Muscle of leg (tissue), 11 donors: ENCODE results near the gene NCAPH2. TPM values are rescaled to one million over a fixed set of nuclear protein-coding genes. Genes with fewer than 3 reads are reported as not detected.

Source experiments
- DNase-seq: peaks from one replicate; pipeline ENCODE4 v3.0.0; 2013
- H3K27ac ChIP-seq: one replicate; pipeline ENCODE4 v1.5.1; 2013; ENCODE audit warnings: mild to moderate bottlenecking, low read length, control low read depth
- H3K27me3 ChIP-seq: one replicate; pipeline ENCODE4 v1.6.1; 2013; ENCODE audit warnings: low read length; ENCODE audit not compliant: control insufficient read depth, insufficient read depth
- H3K36me3 ChIP-seq: one replicate; pipeline ENCODE4 v1.6.1; 2013; ENCODE audit warnings: low read length; ENCODE audit not compliant: control insufficient read depth, insufficient read depth
- H3K4me1 ChIP-seq: one replicate; pipeline ENCODE4 v1.6.1; 2013; ENCODE audit warnings: low read length; ENCODE audit not compliant: control insufficient read depth, insufficient read depth
- H3K4me3 ChIP-seq: one replicate; pipeline ENCODE4 v1.5.1; 2013; ENCODE audit warnings: low read length, control low read depth
- H3K9me3 ChIP-seq: replicated peaks from 2 replicates; pipeline ENCODE4 v1.6.1; 2013; ENCODE audit warnings: low read depth, low read length; ENCODE audit not compliant: control insufficient read depth
- WGBS: methylation state at CpG from one replicate; pipeline ENCODE4 v1.1.5; 2013; ENCODE audit warnings: missing lambda C conversion rate; ENCODE audit not compliant: insufficient coverage; 5-methylcytosine and 5-hydroxymethylcytosine counted together
- polyA plus RNA-seq, 8 donors: library from polyadenylated mRNA; unstranded; fragments of 120-200 nt; gene quantifications; one replicate each; pipeline versions ENCODE4 v1.2.1 to v1.2.3, GENCODE V29; 2013; ENCODE audit warnings: inconsistent platforms in 1 of 8, low replicate concordance in 1 of 8; ENCODE audit not compliant: insufficient read length in 8 of 8, insufficient read depth in 1 of 8
- total RNA-seq: library from RNA; stranded (reverse); fragments of 120-200 nt; gene quantifications from one replicate; pipeline ENCODE4 v1.2.4, GENCODE V29; 2013

The NCAPH2 gene
- total and polyA plus RNA-seq, 9 donors: 30.7 to 40.3 (median 37.5) TPM

DNA sequence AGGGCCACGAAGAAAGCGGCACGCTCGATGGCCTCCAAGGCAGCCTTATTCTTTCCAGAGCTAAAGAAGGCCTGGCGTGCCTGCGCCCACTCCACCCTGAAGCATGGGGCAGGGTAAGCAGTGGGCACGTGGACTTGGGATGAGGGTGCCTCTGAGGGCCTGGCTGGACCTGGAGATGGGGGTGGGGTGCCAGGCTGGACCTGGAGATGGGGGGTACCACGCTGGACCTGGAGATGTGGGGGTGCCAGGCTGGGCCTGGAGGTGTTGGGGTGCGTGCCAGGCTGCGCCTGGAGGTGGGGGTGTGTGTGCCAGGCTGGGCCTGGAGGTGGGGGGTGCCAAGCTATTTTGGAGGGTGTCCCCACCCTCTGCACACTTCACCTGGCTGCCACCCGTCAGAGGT, 64.9 kb downstream of the NCAPH2 start:
- 90% methylated on average over 9 of the region's 11 CpGs for WGBS
- DNase-seq: no peak
- Histone ChIP-seq H3K9me3 (no peaks in the 10 kb centered on the region), H3K4me1 (peaks cover 10% of the 10 kb centered on the region), H3K27ac (no peak overlapping the region), H3K36me3 (peaks cover 32% of the 10 kb centered on the region), H3K27me3 (peaks cover 11% of the 10 kb centered on the region), H3K4me3 (no peak overlapping the region)

DNA sequence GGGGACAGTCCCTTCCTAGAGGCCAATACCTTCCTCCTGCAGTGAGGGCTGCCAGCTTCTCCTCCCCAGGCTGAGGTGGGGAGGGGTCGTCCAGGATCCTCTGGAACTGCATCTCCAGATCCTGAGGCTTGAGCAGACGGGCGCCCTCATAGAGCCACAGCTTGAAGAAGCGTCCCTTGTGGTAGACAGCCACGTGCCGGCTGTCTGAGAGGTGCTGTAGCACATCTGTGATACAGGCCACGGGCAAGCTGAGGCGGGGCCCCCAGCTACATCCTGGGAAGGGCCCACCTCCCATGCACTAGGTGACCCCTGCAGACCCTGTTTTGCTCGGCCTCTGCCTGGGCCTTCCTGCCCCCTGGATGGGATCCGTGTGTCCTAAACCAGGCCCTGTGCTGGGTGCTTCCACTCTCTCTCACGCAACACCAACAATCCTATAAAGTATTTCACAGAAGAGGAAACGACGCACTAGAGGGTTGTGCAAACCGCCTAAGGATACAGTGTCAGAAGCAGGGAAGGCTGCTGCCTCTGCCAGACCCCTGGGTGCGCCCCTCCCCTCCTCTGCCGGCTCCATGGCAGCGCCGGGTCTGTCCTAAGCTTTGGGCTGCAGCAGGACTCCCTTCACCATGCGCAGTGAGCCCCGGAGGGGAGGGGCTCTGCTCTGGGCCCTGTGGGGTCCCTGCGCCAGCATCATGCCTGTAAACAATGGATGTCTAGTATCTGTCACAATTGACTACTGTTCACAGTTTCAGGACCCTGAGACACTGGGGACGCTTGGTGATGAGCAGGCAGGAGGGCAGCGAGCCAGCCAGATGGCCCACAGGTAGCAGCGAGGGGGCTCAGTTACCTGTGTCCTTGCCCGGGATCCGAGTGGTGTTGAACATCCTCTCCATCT, 65.7 kb downstream of the NCAPH2 start:
- DNase-seq: no peak
- peaks cover 17% of the 10 kb centered on the region for H3K27me3 ChIP-seq
- no peak overlapping the region for H3K27ac ChIP-seq
- H3K4me3 ChIP-seq: no peak overlapping the region
- no peaks in the 10 kb centered on the region for H3K9me3 ChIP-seq
- 81% methylated on average over 16 of the region's 26 CpGs for WGBS
- H3K36me3 ChIP-seq: peaks cover 28% of the 10 kb centered on the region
- H3K4me1 ChIP-seq: peaks cover 18% of the 10 kb centered on the region

DNA sequence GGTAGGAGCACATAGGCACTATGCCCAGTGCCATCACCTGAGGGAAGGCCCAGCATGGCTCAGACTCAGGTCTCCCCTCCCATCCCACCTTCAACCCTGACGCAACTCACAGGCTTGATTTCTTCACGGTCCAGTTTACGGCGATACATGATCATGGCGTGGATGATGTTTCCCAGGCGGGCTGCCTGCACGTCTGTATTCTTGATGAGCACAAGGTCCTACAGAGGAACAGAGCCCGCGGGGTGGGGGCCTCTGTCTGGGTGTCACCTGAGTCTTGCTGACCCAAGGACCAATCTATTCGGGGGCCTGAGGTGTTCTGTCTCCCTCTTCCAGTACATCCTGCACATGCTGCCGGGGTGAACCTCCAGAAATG, 66.3 kb downstream of the NCAPH2 start:
- H3K4me3 ChIP-seq: no peak overlapping the region
- H3K36me3 ChIP-seq: peaks cover 30% of the 10 kb centered on the region
- peaks cover 24% of the 10 kb centered on the region for H3K4me1 ChIP-seq
- DNase-seq: no peak
- H3K27me3 ChIP-seq: peaks cover 19% of the 10 kb centered on the region
- H3K9me3 ChIP-seq: no peaks in the 10 kb centered on the region
- WGBS: 79% methylated on average over 10 of the region's 11 CpGs
- no peak overlapping the region for H3K27ac ChIP-seq

Other genes starting within 250 kb of the NCAPH2 start
- 25.6 TPM for gene MAPK12, start 246.5 kb upstream of the NCAPH2 start, total RNA-seq
- gene MAPK12, start 246.5 kb upstream of the NCAPH2 start, polyA plus RNA-seq: 10 to 100 TPM in 7 of 8 donors, 1 to 10 TPM in 1; 9.4 to 37.8 (median 19.1) TPM
- 4.5 TPM for gene MAPK11, start 237.8 kb upstream of the NCAPH2 start, total RNA-seq
- 1 to 10 TPM; 6.1 to 8.7 (median 6.8) TPM for gene MAPK11, start 237.8 kb upstream of the NCAPH2 start, polyA plus RNA-seq
- gene PLXNB2, start 200.6 kb upstream of the NCAPH2 start, total RNA-seq: 36.9 TPM
- 100 to 1,000 TPM in 2 of 8 donors, 10 to 100 TPM in 6; 72.1 to 110 (median 94.2) TPM for gene PLXNB2, start 200.6 kb upstream of the NCAPH2 start, polyA plus RNA-seq
- gene DENND6B, start 181.2 kb upstream of the NCAPH2 start, total RNA-seq: 2.0 TPM
- gene DENND6B, start 181.2 kb upstream of the NCAPH2 start, polyA plus RNA-seq: 1 to 10 TPM; 3.9 to 7.1 (median 4.8) TPM
- 36.4 TPM for gene PPP6R2, start 164.9 kb upstream of the NCAPH2 start, total RNA-seq
- 10 to 100 TPM; 29.8 to 41.5 (median 36.2) TPM for gene PPP6R2, start 164.9 kb upstream of the NCAPH2 start, polyA plus RNA-seq
- gene SBF1, start 33.2 kb upstream of the NCAPH2 start, total RNA-seq: 36.5 TPM
- gene SBF1, start 33.2 kb upstream of the NCAPH2 start, polyA plus RNA-seq: 10 to 100 TPM; 34.6 to 49.7 (median 45.2) TPM
- gene ADM2, start 26.7 kb upstream of the NCAPH2 start, total RNA-seq: 0.40 TPM
- gene ADM2, start 26.7 kb upstream of the NCAPH2 start, polyA plus RNA-seq: under 1 TPM; 0.23 to 0.81 (median 0.54) TPM
- not detected for gene MIOX, start 21.4 kb upstream of the NCAPH2 start, total RNA-seq
- gene MIOX, start 21.4 kb upstream of the NCAPH2 start, polyA plus RNA-seq: under 1 TPM in 4 of 8 donors, not detected in 4; 0.08 to 0.12 (median 0.10) TPM
- gene LMF2, start 522 bp upstream of the NCAPH2 start, total RNA-seq: 27.0 TPM
- gene LMF2, start 522 bp upstream of the NCAPH2 start, polyA plus RNA-seq: 10 to 100 TPM; 35.5 to 54.1 (median 44.9) TPM
- gene SCO2, start 17.4 kb downstream of the NCAPH2 start, total RNA-seq: 0.40 TPM
- gene SCO2, start 17.4 kb downstream of the NCAPH2 start, polyA plus RNA-seq: 1 to 10 TPM in 6 of 8 donors, under 1 TPM in 2; 0.71 to 7.0 (median 3.3) TPM
- 3.2 TPM for gene TYMP, start 21.8 kb downstream of the NCAPH2 start, total RNA-seq
- gene TYMP, start 21.8 kb downstream of the NCAPH2 start, polyA plus RNA-seq: 1 to 10 TPM; 3.4 to 5.8 (median 4.1) TPM
- gene KLHDC7B, start 37.7 kb downstream of the NCAPH2 start, total RNA-seq: not detected
- gene KLHDC7B, start 37.7 kb downstream of the NCAPH2 start, polyA plus RNA-seq: under 1 TPM in 4 of 8 donors, not detected in 4; 0.03 to 0.35 (median 0.07) TPM
- gene SYCE3, start 54.7 kb downstream of the NCAPH2 start, total RNA-seq: not detected
- not detected for gene SYCE3, start 54.7 kb downstream of the NCAPH2 start, polyA plus RNA-seq
- gene CPT1B, start 70.2 kb downstream of the NCAPH2 start, total RNA-seq: 46.2 TPM
- gene CPT1B, start 70.2 kb downstream of the NCAPH2 start, polyA plus RNA-seq: 10 to 100 TPM; 24.5 to 66.6 (median 42.7) TPM
- 47.5 TPM for gene CHKB, start 74.6 kb downstream of the NCAPH2 start, total RNA-seq
- gene CHKB, start 74.6 kb downstream of the NCAPH2 start, polyA plus RNA-seq: 10 to 100 TPM; 38.6 to 61.7 (median 47.2) TPM
- gene MAPK8IP2, start 92.6 kb downstream of the NCAPH2 start, total RNA-seq: 0.22 TPM
- gene MAPK8IP2, start 92.6 kb downstream of the NCAPH2 start, polyA plus RNA-seq: under 1 TPM; 0.34 to 0.68 (median 0.55) TPM
- gene ARSA, start 119.9 kb downstream of the NCAPH2 start, total RNA-seq: 8.4 TPM
- gene ARSA, start 119.9 kb downstream of the NCAPH2 start, polyA plus RNA-seq: 10 to 100 TPM; 11.4 to 21.9 (median 15.2) TPM
- 4.3 TPM for gene SHANK3, start 164.6 kb downstream of the NCAPH2 start, total RNA-seq
- 10 to 100 TPM; 11.9 to 25.1 (median 16.6) TPM for gene SHANK3, start 164.6 kb downstream of the NCAPH2 start, polyA plus RNA-seq
- gene ACR, start 230.0 kb downstream of the NCAPH2 start, total RNA-seq: 0.09 TPM
- under 1 TPM; 0.15 to 0.46 (median 0.23) TPM for gene ACR, start 230.0 kb downstream of the NCAPH2 start, polyA plus RNA-seq